AG04450 (cell line): ENCODE measurements around the gene ULK4. TPM values are rescaled to one million over a fixed set of nuclear protein-coding genes. Genes with fewer than 3 reads are reported as not detected.
"Not testable (repeated sequence)": the region's sequence is repeated elsewhere in the genome, so short reads cannot be mapped to it uniquely, and the experiment has no call there.

Experiments used
- CTCF ChIA-PET: fragments of 300-600, 350-600 bp; formaldehyde crosslinking; extraction: SDS; loops from one replicate; lab custom pipeline; 2022; ENCODE audit warnings: antibody characterized with exemption, inconsistent platforms; lab: Charles Lee
- POLR2A ChIA-PET: fragments of 350-600 bp; formaldehyde crosslinking; extraction: SDS; loops from one replicate; lab custom pipeline; 2021; ENCODE audit warnings: antibody characterized with exemption, inconsistent platforms; lab: Yijun Ruan, JAX
- DNase-seq: peaks from one replicate; pipeline ENCODE4 v3.0.0-alpha.2; 2011; ENCODE audit warnings: low read depth, low spot score
- H3K27ac ChIP-seq: one replicate; pipeline ENCODE4 v1.5.1; 2012; ENCODE audit warnings: low read depth, low read length, control low read depth
- H3K27me3 ChIP-seq: one replicate; pipeline ENCODE4 v1.6.0; 2012; ENCODE audit warnings: low read length; ENCODE audit not compliant: control insufficient read depth, insufficient read depth
- H3K4me3 ChIP-seq: 2 replicates; pipeline ENCODE4 v1.5.1; 2011; ENCODE audit warnings: mild to moderate bottlenecking, low read depth, low read length, control low read depth
- H3K9me3 ChIP-seq: 2 replicates; pipeline ENCODE4 v1.5.1; 2012; ENCODE audit warnings: low read length; ENCODE audit not compliant: control insufficient read depth, insufficient read depth
- polyA plus RNA-seq: library from polyadenylated mRNA; depleted of rRNA; stranded (reverse); fragments of >200 nt; gene quantifications from 2 replicates; pipeline ENCODE4 v1.2.3, GENCODE V29; 2011
- TF ChIP-seq, protein P1 (sequence below): IDR thresholded peaks from 2 replicates; pipeline ENCODE4 v1.5.1; 2011; ENCODE audit warnings: low read depth, low read length, control low read depth, inconsistent platforms

Gene ULK4
- polyA plus RNA-seq, 1 experiment: 3.7 TPM

DNA sequence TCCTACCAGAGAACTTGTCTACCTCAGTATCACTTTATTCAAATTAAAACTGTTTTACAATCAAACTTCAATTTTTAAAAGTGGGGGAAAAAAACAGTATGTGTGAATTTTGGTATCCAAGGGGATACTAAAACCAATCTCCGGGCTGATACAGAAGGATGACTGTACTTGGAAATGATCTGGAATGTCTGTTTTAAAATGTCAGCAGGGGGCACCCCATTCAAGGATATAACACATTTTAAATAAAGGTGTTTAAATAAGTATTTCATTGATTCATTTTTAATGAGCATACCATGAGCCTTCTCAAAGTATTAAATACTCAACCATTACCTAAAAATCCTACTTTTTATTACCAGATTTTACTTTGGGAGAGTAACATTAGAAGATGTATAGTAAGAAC, 67.9 kb downstream of the ULK4 start:
- ChIA-PET CTCF (interaction anchor here (0.8 to 7.2 kb wide), 7 partner anchors 11 to 297 kb away, joined by 3 to 142 read pairs (median 5); partner anchors contain the start of gene ULK4), POLR2A (no interaction called here)
- DNase-seq: no peak
- H3K4me3 ChIP-seq: no peak overlapping the region
- TF ChIP-seq, protein P1, sequence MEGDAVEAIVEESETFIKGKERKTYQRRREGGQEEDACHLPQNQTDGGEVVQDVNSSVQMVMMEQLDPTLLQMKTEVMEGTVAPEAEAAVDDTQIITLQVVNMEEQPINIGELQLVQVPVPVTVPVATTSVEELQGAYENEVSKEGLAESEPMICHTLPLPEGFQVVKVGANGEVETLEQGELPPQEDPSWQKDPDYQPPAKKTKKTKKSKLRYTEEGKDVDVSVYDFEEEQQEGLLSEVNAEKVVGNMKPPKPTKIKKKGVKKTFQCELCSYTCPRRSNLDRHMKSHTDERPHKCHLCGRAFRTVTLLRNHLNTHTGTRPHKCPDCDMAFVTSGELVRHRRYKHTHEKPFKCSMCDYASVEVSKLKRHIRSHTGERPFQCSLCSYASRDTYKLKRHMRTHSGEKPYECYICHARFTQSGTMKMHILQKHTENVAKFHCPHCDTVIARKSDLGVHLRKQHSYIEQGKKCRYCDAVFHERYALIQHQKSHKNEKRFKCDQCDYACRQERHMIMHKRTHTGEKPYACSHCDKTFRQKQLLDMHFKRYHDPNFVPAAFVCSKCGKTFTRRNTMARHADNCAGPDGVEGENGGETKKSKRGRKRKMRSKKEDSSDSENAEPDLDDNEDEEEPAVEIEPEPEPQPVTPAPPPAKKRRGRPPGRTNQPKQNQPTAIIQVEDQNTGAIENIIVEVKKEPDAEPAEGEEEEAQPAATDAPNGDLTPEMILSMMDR: peak; percentile 51
- no peaks in the 10 kb centered on the region for H3K27me3 ChIP-seq
- H3K9me3 ChIP-seq: no peaks in the 10 kb centered on the region
- no peak overlapping the region for H3K27ac ChIP-seq

DNA sequence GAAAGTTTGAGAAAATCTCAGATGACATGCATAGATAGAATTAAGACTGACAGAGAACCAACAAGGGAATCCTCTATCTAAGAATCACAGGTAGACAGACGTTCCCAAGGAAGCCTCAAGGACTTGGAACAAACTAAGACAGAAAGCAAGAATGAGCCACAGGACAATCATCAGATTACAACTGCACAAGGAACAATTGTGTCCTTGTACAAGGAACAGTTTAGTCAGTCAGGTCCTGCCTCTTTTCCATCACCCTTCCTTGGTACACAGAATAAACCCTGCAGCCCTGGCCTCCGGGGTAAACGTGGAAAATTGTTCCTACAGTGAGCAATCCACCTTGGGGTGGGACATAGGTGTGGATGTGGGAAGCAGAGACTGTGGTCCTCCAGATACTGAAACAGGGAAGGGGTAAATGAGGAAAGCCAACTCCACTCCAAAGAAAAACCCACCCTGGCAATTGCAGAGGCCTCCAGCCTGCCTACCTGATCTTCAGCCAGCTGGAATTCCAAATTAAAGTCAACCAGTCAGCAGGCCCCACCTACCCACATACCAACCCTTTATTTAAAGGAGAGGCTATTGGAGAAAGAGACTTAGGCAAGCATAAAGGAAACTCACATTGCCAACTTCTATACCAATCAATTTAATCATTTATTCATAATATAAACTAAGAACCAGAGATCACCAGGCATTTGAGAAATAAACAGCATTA, 73.4 kb downstream of the ULK4 start:
- no peak for DNase-seq
- Histone ChIP-seq H3K27me3 (no peaks in the 10 kb centered on the region), H3K4me3 (no peak overlapping the region), H3K27ac (no peak overlapping the region), H3K9me3 (no peaks in the 10 kb centered on the region)
- ChIA-PET POLR2A (no interaction called here), CTCF (interaction anchor here (0.6 to 1.8 kb wide), 5 partner anchors 211 to 1400 kb away, joined by 3 to 10 read pairs (median 5); no protein-coding TSS in a partner anchor)
- TF ChIP-seq, protein P1: no peak

DNA sequence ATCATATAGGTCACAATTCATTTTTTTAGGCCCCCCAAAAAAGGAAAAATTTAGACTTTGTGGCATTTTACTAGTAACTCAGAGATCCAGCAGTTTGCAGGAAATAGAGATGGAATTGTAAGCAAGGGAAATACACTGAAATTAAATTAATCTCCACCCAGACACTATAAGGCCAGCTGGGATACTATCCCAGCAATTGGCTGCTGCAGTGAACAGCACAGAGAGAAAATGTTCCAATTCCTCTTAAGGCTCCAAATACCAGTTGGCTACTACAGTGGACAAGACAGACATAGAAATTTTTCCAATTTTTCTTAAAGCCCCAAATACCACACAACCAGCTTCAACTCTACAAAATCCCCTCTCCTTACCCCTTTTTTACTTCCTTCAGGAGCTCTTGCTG, 78.9 kb downstream of the ULK4 start:
- POLR2A ChIA-PET: no interaction called here
- Histone ChIP-seq H3K9me3 (no peaks in the 10 kb centered on the region), H3K27me3 (no peaks in the 10 kb centered on the region), H3K27ac (no peak overlapping the region), H3K4me3 (no peak overlapping the region)
- CTCF ChIA-PET: interaction anchor here (0.6 to 4.6 kb wide), 6 partner anchors 1298 to 1554 kb away, joined by 3 to 27 read pairs (median 5); no protein-coding TSS in a partner anchor
- TF ChIP-seq, protein P1: no peak
- no peak for DNase-seq

DNA sequence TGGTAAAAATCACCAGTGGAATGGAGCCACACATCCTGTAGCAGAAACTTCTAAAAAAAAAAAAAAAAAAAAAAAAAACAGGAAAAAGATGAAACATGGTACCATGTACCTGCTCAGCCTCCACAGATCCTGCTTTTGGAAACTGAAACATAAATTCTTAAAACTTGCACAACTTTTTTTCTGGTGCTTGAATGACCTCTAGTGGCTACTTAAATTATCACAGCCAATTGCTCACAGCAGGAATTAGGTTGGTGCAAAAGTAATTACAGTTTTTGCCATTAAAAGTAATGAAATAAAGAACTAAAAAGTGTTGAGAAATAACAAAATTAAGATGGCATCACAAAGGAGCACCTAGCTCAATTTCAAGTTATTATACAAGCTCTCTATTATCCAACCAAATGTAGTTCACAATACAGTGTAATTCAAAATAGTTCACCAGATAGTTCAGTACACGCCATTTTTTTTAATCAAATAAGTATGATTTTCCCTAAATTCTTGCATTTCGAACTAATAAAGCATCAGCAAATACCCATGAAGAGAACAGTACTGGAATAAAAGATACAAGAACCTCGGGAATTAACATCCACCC, 80.6 kb downstream of the ULK4 start:
- no peak overlapping the region for H3K4me3 ChIP-seq
- POLR2A ChIA-PET: no interaction called here
- CTCF ChIA-PET: interaction anchor here (0.6 to 4.6 kb wide), 9 partner anchors 35 to 1555 kb away, joined by 3 to 27 read pairs (median 5); no protein-coding TSS in a partner anchor
- TF ChIP-seq, protein P1: peak; percentile 64
- no peak for DNase-seq
- no peaks in the 10 kb centered on the region for H3K9me3 ChIP-seq
- H3K27me3 ChIP-seq: no peaks in the 10 kb centered on the region
- no peak overlapping the region for H3K27ac ChIP-seq

DNA sequence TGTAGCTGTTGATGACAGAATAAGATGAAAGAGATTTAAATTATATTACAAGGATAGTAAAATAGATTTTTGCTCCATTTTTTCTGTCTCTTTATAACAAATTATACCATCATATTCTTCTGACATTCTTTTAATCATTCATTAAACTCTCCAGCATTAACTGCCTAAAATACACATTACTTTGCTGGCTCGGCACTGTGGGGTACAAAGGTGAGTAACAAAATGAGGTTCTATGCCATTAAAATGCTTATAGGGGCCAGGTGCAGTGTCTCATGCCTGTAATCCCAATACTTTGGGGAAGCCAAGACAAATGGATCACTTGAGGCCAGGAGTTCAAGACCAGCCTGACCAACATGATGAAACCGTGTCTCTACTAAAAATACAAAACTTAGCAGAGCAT, 81.5 kb downstream of the ULK4 start:
- no peak overlapping the region for H3K4me3 ChIP-seq
- H3K27ac ChIP-seq: no peak overlapping the region
- no peaks in the 10 kb centered on the region for H3K9me3 ChIP-seq
- ChIA-PET CTCF (interaction anchor here (0.8 to 4.6 kb wide), 5 partner anchors 1296 to 1554 kb away, joined by 3 to 27 read pairs (median 4); no protein-coding TSS in a partner anchor), POLR2A (no interaction called here)
- TF ChIP-seq, protein P1: no peak
- DNase-seq: no peak
- H3K27me3 ChIP-seq: no peaks in the 10 kb centered on the region

DNA sequence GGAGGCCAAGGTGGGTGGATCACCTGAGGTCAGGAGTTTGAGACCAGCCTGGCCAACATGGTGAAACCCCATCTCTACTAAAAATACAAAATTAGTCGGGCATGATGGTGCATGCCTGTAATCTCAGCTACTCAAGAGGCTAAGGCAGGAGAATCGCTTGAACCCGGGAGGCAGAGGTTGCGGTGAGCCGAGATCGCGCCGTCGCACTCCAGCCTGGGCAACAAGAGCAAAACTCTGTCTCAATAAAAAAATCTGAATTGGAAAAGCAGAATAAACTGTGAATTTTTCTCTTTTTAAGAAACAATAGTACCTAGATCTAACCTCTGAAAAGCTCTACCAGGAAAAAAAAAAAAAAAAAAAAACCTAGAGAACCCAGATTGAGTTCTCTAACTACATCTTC, 84.2 kb downstream of the ULK4 start:
- H3K27ac ChIP-seq, DNase-seq, POLR2A ChIA-PET, H3K27me3 ChIP-seq, H3K9me3 ChIP-seq, H3K4me3 ChIP-seq: not testable (repeated sequence)
- CTCF ChIA-PET: interaction anchor here (0.6 to 1.6 kb wide), 6 partner anchors 8 to 1550 kb away, joined by 3 to 8 read pairs (median 4); no protein-coding TSS in a partner anchor
